Brain microvascular endothelial cell (primary cell): ENCODE measurements around the gene IRF2BP1.

ENCODE experiments used
- DNase-seq: peaks from one replicate; pipeline ENCODE4 v3.0.0-alpha.2; 2020
- H3K27ac ChIP-seq: fragments of 250-450 bp; sonication (Bioruptor Pico); 2 replicates; pipeline ENCODE4 v1.5.1; 2020; ENCODE audit warnings: mild to moderate bottlenecking, moderate library complexity
- H3K27me3 ChIP-seq: fragments of 250-450 bp; sonication (Bioruptor Pico); replicated peaks from 2 replicates; pipeline ENCODE4 v1.5.1; 2020; ENCODE audit warnings: mild to moderate bottlenecking
- H3K36me3 ChIP-seq: fragments of 250-450 bp; sonication (Bioruptor Pico); replicated peaks from 2 replicates; pipeline ENCODE4 v1.5.1; 2020; ENCODE audit warnings: mild to moderate bottlenecking
- H3K4me3 ChIP-seq: 2 replicates; pipeline ENCODE4 v1.5.1; 2011; ENCODE audit warnings: low read depth, mild to moderate bottlenecking, control low read depth, low read length, moderate library complexity
- CTCF ChIP-seq: IDR thresholded peaks from 2 replicates; pipeline ENCODE4 v1.5.1; 2011; ENCODE audit warnings: low read depth, mild to moderate bottlenecking, moderate library complexity, low read length, control low read depth, inconsistent platforms; ENCODE audit errors: missing control alignments
- in situ Hi-C: cut with HindIII; loops from 2 replicates; pipeline ENCODE4 v1.10.0; 2017; ENCODE audit warnings: low sequenced_read_pairs, low pct_ligation_motif_present

IRF2BP1 gene

GRCh38 chr19:45885556-45886426 lies at the start of gene IRF2BP1:
Gene IRF2BP1 (minus strand): TSS chr19:45886141. CDS start chr19:45885774, 367 bp downstream.
- no peaks in the 10 kb centered on the region for H3K36me3 ChIP-seq
- H3K27me3 ChIP-seq: no peaks in the 10 kb centered on the region
- DNase-seq: peak; percentile 88
- in situ Hi-C loops: no loop called here
- peak within 1 kb of the TSS; percentile 69 for H3K4me3 ChIP-seq
- no peak for TF ChIP-seq CTCF
- peak within 1 kb of the TSS; percentile 81 for H3K27ac ChIP-seq

- in situ Hi-C loops: no loop called here
- H3K4me3 ChIP-seq: no peak overlapping the region
- H3K36me3 ChIP-seq: no peaks in the 10 kb centered on the region
- DNase-seq: no peak
- H3K27me3 ChIP-seq: no peaks in the 10 kb centered on the region
- H3K27ac ChIP-seq: no peak overlapping the region
- no peak for TF ChIP-seq CTCF
Measured at GRCh38 chr19:45935267-45935666, 49.3 kb upstream of the IRF2BP1 start.

GRCh38 chr19:45934551-45935230 lies 48.8 kb upstream of the IRF2BP1 start:
- no peak for TF ChIP-seq CTCF
- Histone ChIP-seq H3K27ac (no peak overlapping the region), H3K36me3 (no peaks in the 10 kb centered on the region), H3K4me3 (no peak overlapping the region), H3K27me3 (no peaks in the 10 kb centered on the region)
- DNase-seq: no peak
- in situ Hi-C loops: no loop called here

- no peaks in the 10 kb centered on the region for H3K36me3 ChIP-seq
- in situ Hi-C loops: no loop called here
- no peak for TF ChIP-seq CTCF
- no peak overlapping the region for H3K27ac ChIP-seq
- no peak for DNase-seq
- no peaks in the 10 kb centered on the region for H3K27me3 ChIP-seq
- H3K4me3 ChIP-seq: no peak overlapping the region
Measured at GRCh38 chr19:45933759-45934158, 47.8 kb upstream of the IRF2BP1 start.

GRCh38 chr19:45931055-45931454 lies 45.1 kb upstream of the IRF2BP1 start:
- H3K36me3 ChIP-seq: no peaks in the 10 kb centered on the region
- no peak overlapping the region for H3K27ac ChIP-seq
- no peak for TF ChIP-seq CTCF
- H3K27me3 ChIP-seq: no peaks in the 10 kb centered on the region
- no peak overlapping the region for H3K4me3 ChIP-seq
- no peak for DNase-seq
- in situ Hi-C loops: no loop called here
